Neural progenitor cell (in vitro differentiated cells): ENCODE data around the gene USP27X.

Experiments used
- CTCF ChIP-seq: fragments of 200-600 bp; sonication (generic); IDR thresholded peaks from 2 replicates; pipeline ENCODE4 v1.5.1; 2017; ENCODE audit warnings: antibody characterized with exemption, mild to moderate bottlenecking
- EZH2 ChIP-seq: fragments of 200-600 bp; sonication (generic); IDR thresholded peaks from 2 replicates; pipeline ENCODE4 v1.6.1; 2017; ENCODE audit warnings: antibody characterized with exemption, mild to moderate bottlenecking, moderate library complexity
- EZH2phosphoT487 ChIP-seq: fragments of 200-600 bp; sonication (generic); IDR thresholded peaks from 2 replicates; pipeline ENCODE4 v1.6.1; 2017; ENCODE audit warnings: antibody characterized with exemption

DNA sequence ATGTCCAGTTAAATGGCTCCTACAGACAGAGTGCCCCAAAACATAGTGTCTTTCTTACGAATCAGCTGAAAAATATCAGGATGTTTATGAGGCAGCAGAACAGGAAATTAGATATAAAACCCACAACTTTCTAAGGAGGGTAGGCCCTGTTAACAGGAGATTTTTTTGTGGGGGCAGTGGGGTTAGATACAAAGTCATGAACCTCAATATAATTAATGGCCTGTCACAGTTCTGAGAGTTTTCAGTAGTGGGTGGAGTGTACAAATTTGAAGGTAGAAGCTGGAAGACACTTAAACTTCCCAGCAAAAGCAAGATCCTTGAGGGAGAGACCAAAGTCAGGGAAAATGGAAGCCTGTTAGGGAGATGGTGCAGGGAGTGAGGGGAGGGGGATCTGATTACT is 32.8 kb upstream of the USP27X start:
- TF ChIP-seq CTCF = no peak
- no peak for TF ChIP-seq EZH2
- TF ChIP-seq EZH2phosphoT487 = no peak
